DOHH2 (cell line): ENCODE results near the gene NELFCD.

ENCODE experiments used
- H3F3A ChIP-seq: fragments of 200-600 bp; sonication (generic), shearing (Covaris generic); 2 replicates; pipeline ENCODE4 v1.6.0; 2016; ENCODE audit warnings: antibody characterized with exemption, mild to moderate bottlenecking; ENCODE audit not compliant: control insufficient read depth, insufficient read depth
- H3K27ac ChIP-seq: fragments of 200-600 bp; sonication (generic); 2 replicates; pipeline ENCODE4 v1.5.1; 2014; ENCODE audit warnings: low read depth, mild to moderate bottlenecking, low read length, moderate library complexity
- H3K27me3 ChIP-seq: fragments of 200-600 bp; sonication (generic); 2 replicates; pipeline ENCODE4 v1.6.1; 2014; ENCODE audit warnings: mild to moderate bottlenecking, low read length, mixed read lengths; ENCODE audit not compliant: control insufficient read depth
- H3K36me3 ChIP-seq: fragments of 200-600 bp; sonication (generic); 2 replicates; pipeline ENCODE4 v1.6.1; 2014; ENCODE audit warnings: mild to moderate bottlenecking, low read length, moderate library complexity, mixed read lengths; ENCODE audit not compliant: control insufficient read depth
- H3K4me1 ChIP-seq: fragments of 200-600 bp; sonication (generic); 2 replicates; pipeline ENCODE4 v1.6.1; 2014; ENCODE audit warnings: mild to moderate bottlenecking, low read length, mixed read lengths; ENCODE audit not compliant: control insufficient read depth
- H3K4me2 ChIP-seq: fragments of 200-600 bp; sonication (generic); 2 replicates; pipeline ENCODE4 v1.6.0; 2014; ENCODE audit warnings: mild to moderate bottlenecking, low read length, moderate library complexity
- H3K4me3 ChIP-seq: fragments of 200-600 bp; sonication (generic); 2 replicates; pipeline ENCODE4 v1.5.1; 2014; ENCODE audit warnings: mild to moderate bottlenecking, low read length, mixed read lengths
- H3K79me2 ChIP-seq: fragments of 200-600 bp; sonication (generic); 2 replicates; pipeline ENCODE4 v1.6.1; 2014; ENCODE audit warnings: mild to moderate bottlenecking, low read length, mixed read lengths; ENCODE audit not compliant: control insufficient read depth
- H3K9me2 ChIP-seq: fragments of 200-600 bp; sonication (generic); replicated peaks from 2 replicates; pipeline ENCODE4 v1.6.1; 2014; ENCODE audit warnings: mild to moderate bottlenecking, low read length, mixed read lengths; ENCODE audit not compliant: control insufficient read depth
- H3K9me3 ChIP-seq: fragments of 200-600 bp; sonication (generic); 2 replicates; pipeline ENCODE4 v1.6.1; 2014; ENCODE audit warnings: antibody characterized with exemption, low read length, mixed read lengths; ENCODE audit not compliant: control insufficient read depth, insufficient read depth
- H4K20me1 ChIP-seq: fragments of 200-600 bp; sonication (generic); 2 replicates; pipeline ENCODE4 v1.6.0; 2014; ENCODE audit warnings: low read depth, mild to moderate bottlenecking, antibody characterized with exemption, low read length, moderate library complexity; ENCODE audit not compliant: control insufficient read depth, insufficient read depth
- CTCF ChIP-seq: fragments of 200-600 bp; sonication (generic); IDR thresholded peaks from one replicate; pipeline ENCODE4 v1.5.1; 2014; ENCODE audit warnings: antibody characterized with exemption, mild to moderate bottlenecking, low read depth, low read length; ENCODE audit not compliant: poor library complexity, severe bottlenecking
- EZH2phosphoT487 ChIP-seq: fragments of 200-600 bp; sonication (generic); IDR thresholded peaks from 2 replicates; pipeline ENCODE4 v1.6.1; 2017; ENCODE audit warnings: borderline replicate concordance, mild to moderate bottlenecking, antibody characterized with exemption, low read length, moderate library complexity, mixed read lengths

The NELFCD gene

GRCh38 chr20:58984691-58985090, 3.6 kb downstream of the NELFCD start:
- Histone ChIP-seq H3K4me3 (no peak overlapping the region), H4K20me1 (peaks cover 3% of the 10 kb centered on the region; the same call in 1 of the 2 replicates), H3K27me3 (no peaks in the 10 kb centered on the region), H3K4me1 (peaks cover 28% of the 10 kb centered on the region), H3K36me3 (peaks cover 52% of the 10 kb centered on the region), H3K79me2 (peaks cover 60% of the 10 kb centered on the region), H3F3A (no peaks in the 10 kb centered on the region), H3K9me3 (no peaks in the 10 kb centered on the region), H3K4me2 (no peak overlapping the region), H3K9me2 (no peaks in the 10 kb centered on the region), H3K27ac (no peak overlapping the region)
- TF ChIP-seq CTCF (no peak), EZH2phosphoT487 (no peak)

GRCh38 chr20:58985656-58986055, 4.6 kb downstream of the NELFCD start:
- H3K9me3 ChIP-seq = no peaks in the 10 kb centered on the region
- H3K4me1 ChIP-seq = peaks cover 24% of the 10 kb centered on the region
- H3K79me2 ChIP-seq = peaks cover 60% of the 10 kb centered on the region
- H3K36me3 ChIP-seq = peaks cover 61% of the 10 kb centered on the region
- H3K4me2 ChIP-seq = no peak overlapping the region
- H3K4me3 ChIP-seq = no peak overlapping the region
- H3F3A ChIP-seq = 0 out of 2 replicates have a peak, but pooled peaks cover 4% of the 10 kb centered on the region
- H3K27me3 ChIP-seq = no peaks in the 10 kb centered on the region
- no peak overlapping the region for H3K27ac ChIP-seq
- H4K20me1 ChIP-seq = peaks cover 3% of the 10 kb centered on the region; the same call in 1 of the 2 replicates
- H3K9me2 ChIP-seq = no peaks in the 10 kb centered on the region
- TF ChIP-seq CTCF (no peak), EZH2phosphoT487 (no peak)

- peaks cover 68% of the 10 kb centered on the region for H3K36me3 ChIP-seq
- no peak overlapping the region for H3K4me3 ChIP-seq
- peaks cover 24% of the 10 kb centered on the region for H3K4me1 ChIP-seq
- TF ChIP-seq EZH2phosphoT487 (no peak), CTCF (no peak)
- no peaks in the 10 kb centered on the region for H3K9me3 ChIP-seq
- peaks cover 3% of the 10 kb centered on the region; the same call in 1 of the 2 replicates for H4K20me1 ChIP-seq
- H3K9me2 ChIP-seq = no peaks in the 10 kb centered on the region
- H3K27ac ChIP-seq = no peak overlapping the region
- H3F3A ChIP-seq = peaks cover 8% of the 10 kb centered on the region
- no peak overlapping the region for H3K4me2 ChIP-seq
- H3K79me2 ChIP-seq = peaks cover 60% of the 10 kb centered on the region
- H3K27me3 ChIP-seq = no peaks in the 10 kb centered on the region
Measured at GRCh38 chr20:58986286-58986967, 5.4 kb downstream of the NELFCD start.
